Amygdala (tissue), 56 donors: Measurements from ENCODE around the gene EFNA5.
"Not testable (repeated sequence)": the region's sequence is repeated elsewhere in the genome, so short reads cannot be mapped to it uniquely, and the experiment has no call there.

Source experiments
- DNase-seq, 56 donors: peaks; one replicate each; lab custom pipeline; 2025; lab: John Stamatoyannopoulos, UW

EFNA5 gene

DNA sequence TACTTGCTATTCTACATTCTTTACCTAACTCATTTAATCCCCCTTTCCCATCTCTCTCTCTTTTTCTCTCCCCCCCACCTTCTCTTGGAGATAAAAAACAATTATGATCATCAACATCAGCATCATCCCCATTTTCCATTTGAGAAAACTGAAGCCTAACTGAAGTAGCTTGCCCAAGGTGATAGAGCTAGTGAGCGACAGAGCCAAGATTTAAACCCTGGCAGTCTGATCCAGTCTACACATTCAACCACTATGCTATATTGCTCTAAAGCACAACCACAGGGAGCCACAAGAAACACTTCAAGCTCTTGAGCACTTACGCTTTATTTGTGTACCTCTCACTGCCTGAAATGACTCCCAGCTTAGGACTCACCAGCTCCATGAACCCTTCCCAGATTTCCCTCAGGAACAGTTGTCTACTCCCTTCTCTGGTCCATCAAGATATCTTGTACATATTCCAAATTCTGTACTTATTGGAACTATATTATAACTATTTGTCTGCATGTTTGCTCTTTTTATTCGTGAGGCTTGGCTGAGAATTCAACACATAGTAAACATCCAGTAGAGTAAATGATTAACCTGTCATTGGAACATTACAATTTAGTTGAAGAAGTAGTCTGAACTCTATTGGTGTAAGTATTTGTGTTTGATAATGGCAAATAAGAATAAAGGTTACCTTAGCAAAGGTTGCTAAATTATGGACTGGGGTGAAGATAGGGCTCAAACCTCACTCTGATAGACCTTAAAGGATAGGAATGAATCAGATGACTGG is 164.8 kb downstream of the EFNA5 start:
- no peak for DNase-seq

DNA sequence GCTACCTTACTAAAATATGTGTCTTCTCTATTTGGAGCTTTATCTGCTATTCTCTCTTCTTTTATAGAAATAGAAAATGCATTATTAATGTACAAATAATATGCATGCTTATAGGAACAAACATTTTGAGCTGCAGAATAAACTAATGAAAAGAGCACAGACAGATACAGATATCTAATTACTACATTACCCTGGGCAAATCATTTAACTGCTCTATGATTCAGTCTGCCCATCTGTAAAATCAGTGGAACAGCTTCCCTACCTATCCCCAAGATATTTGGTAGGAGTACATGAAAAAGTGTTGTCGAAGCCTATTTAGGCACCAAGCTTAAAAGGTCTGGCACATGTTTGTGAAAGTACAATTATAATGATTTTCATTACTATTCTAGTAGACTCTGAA is 166.3 kb downstream of the EFNA5 start:
- no peak for DNase-seq

DNA sequence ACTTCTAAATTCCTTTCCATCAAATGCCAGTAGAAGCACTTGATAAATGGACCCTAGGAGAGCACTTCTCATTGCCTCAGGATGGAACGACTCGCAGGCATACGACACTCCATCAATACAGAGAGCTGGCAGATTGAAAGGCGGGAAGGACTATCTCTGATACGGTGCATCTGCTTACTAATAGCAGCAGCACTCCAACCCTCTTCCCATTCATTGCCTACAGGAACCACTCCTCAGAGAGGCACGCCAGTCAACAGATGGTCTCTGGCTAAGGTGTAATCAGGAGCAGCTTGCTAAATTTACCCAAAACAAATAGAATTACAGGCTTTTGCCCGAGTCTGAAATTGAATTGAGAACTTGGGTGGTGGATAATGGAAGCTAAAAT is 168.1 kb downstream of the EFNA5 start:
- no peak for DNase-seq

DNA sequence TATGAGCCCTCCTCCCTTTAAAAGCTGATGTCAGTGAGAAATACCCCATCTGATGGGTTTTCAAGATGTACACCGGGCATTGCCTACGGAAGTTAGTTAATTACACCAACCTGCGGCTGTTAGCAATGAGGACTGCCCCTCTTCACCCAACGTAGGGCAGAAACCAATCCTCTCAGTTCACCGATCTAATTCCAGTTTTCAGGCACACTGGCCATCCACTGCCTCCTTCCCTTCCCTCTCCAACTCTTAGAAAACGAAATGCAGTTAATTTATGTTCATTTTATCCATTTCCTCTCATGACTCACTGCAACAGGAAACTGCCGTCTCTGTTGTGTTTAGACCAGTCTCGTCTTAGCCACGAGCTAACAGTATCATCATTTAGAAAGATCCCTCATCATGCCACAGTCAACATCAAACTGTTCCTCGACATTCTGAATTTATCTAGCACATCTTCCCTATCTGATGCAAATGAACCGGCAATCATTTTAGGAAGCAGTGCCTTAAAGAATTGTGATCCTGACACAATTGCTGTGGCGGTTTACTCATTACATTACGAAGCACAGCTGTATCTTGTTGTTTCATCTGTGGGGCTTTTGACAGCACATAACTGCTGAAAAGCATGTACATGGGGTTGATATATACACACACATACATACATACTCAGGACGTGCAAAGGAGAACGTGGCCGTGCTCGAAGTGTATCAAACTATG is 168.6 kb downstream of the EFNA5 start:
- DNase-seq = no peak

DNA sequence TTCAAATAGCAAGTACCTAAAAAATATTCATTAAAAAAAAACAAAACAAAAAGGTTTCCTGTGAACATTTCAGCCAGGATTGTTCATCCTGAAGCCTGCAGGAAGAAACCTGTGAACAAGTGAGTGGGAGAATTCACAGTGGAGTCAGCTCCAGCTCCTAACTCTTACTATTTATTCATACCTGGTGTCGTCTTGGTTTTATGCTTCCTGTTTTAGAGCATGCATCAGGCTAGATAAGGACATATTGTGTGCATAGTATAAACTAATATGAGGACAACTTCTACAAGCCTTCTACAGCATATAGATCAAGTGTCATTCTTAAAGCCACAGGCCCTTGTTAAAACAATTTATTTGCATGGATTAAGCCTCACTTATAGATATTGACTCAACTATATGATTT is 169.9 kb downstream of the EFNA5 start:
- no peak for DNase-seq

DNA sequence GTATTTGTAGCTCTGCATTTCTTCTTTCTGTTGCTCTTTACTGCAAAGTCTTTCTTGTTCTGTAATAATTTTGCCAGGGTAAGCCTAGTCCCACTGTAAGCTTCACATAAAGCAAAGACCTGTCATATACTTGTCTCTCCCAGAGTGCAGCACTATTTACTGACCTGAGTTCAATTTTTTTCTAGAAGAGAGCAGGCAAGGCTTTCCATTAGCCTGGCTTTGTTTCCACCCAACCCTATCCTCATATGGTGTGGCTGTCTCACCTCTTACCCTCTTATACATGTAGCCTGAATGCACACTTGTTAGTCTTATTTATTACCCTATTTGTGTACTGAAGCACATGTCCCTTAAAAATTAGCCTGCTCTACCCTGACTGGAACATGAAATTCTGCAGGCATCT is 170.4 kb downstream of the EFNA5 start:
- DNase-seq = no peak

DNA sequence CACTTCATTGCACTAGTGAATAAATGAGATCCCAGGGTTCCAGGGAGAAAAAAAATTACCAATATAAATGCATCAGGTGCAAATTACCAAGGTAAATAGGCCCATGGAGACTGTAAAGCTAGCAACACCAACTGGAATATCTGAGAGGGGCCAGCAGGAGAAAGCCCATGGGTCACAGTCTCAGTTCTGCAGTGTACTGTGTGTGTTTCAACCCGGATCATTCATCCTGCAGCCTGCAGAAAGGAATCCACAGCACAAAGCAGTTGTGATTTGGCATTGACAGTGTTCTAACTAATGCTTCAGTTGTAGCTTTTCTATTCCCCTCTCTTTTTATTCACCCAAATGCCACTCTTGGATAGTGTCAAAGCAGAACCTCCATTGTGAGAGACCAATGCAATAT is 171.0 kb downstream of the EFNA5 start:
- DNase-seq = no peak

DNA sequence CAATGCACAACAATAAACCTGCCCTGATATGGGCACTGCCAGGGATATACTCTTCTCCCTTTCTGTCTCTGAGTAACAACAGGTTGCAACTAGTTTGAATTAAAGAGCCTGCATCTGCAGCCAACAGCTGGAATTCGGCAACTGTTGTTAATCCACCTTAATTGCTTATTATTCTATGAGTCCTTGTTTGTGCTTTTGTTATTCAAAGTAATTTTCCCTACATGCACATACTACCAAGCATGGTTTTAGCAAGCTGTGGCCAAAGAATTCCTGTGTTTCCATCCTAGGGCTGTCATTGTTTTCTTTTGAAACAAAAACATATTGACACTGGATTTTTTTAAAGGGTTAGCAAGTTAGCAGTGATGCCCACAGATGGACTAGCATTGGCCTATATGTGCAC is 171.5 kb downstream of the EFNA5 start:
- DNase-seq = no peak

DNA sequence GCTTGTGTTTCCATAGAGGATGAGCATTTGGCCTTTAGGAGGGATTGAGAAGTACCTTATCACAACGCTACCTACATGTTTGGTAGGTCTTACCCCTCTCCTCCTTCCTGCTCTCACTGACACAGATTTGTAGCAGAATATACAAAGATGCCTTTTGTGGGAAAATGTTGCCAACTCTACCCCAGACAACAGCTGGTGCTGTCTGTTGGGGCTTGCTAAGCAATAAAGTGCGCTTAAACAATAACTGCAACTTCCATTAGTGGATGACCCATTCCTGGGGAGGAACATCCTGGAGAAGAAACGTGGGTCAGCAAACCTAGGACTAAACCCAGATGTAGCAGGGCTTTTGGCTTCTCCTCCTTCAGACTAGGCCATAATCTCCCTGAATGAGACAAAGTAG is 174.3 kb downstream of the EFNA5 start:
- DNase-seq = no peak

DNA sequence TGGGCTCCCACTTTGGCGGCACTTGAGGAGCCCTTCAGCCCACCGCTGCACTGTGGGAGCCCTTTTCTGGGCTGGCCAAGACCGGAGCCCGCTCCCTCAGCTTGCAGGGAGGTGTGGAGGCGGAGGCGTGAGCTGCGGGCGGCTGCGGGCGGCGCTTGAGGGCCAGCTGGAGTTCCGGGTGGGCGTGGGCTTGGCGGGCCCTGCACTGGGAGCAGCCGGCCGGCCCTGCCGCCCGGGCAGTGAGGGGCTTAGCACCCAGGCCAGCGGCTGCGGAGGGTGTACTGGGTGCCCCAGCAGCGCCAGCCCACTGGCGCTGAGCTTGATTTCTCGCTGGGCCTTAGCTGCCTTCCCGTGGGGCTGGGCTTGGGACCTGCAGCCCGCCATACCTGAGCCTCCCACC is 176.6 kb downstream of the EFNA5 start:
- DNase-seq = not testable (repeated sequence)

DNA sequence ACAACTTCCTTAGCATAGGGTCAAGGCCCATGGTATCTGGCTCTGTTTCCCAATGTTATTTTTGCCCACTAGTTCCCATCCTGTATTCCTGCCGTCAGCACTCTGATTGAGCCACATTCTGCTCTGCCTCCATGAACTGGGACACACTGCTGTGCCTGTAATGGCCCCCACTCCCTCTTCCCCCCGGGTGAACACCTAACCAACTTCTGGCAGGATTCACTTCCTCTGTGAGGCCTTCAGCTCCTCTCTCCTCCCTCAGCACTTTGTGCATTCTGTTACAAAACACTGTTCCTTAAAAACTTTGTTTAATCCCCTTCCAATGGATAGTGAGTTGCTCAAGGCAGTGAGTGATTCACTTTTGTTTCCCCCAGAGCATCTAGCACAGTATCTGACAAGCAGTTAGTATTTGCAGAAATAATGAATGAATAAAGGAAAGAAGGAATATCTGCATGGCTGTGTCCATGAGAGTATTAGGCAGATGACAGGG is 183.6 kb downstream of the EFNA5 start:
- DNase-seq = no peak

DNA sequence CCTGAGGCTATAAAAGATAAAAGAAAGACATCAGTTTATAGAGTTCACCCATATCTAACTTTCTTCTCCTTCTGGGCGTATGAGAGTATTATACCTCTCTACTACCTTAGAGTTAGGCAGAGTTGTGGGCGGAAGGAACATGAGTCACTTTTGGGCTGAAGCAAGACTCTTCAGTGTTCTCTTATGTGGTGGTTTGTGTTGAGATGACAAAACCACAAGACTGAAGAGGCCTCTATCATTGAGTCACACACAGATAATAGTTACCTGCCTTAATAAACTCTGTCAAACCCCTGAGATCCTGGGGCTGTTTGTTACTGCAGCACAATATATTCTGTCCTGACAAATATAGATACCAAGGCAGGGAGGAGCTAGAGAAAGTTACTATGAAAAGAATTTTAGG is 184.2 kb downstream of the EFNA5 start:
- no peak for DNase-seq

DNA sequence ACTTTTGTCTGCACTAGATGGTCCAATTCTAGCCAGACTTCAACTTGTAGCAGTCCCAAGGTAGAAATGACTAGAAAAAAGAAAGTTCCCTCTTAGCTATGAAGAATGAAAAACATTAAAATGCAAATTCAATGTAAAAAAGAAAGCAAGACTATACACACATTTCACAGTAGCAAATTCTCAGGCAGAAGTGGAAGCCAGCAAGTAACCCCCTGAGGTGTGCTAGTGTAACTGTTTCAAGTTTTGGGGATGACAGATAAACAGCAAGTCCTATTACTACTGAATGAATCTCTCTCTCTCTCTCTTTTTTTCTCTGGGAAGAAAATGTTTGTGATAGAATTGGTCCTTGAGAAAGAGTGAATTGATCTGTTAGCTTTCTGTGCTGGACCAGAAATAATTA is 185.6 kb downstream of the EFNA5 start:
- no peak for DNase-seq

DNA sequence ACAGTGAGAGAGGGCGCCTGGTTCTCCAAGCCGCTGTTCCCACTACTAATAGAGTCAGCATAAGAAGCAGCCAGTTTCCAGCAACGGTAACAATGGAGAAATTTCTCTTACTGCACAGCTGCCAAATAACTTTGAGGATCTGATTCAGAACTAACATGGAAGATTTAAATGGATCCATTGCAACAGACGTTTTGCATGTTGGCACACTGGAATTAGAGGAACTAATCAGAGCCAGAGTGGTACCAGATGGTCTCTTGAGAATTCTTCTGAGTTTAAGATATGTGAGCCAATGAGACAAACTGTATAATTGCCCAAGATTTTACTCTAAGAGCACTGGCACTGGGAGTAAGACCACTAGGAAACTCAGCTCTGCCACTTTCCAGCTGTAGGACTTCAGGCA is 186.5 kb downstream of the EFNA5 start:
- DNase-seq = no peak

DNA sequence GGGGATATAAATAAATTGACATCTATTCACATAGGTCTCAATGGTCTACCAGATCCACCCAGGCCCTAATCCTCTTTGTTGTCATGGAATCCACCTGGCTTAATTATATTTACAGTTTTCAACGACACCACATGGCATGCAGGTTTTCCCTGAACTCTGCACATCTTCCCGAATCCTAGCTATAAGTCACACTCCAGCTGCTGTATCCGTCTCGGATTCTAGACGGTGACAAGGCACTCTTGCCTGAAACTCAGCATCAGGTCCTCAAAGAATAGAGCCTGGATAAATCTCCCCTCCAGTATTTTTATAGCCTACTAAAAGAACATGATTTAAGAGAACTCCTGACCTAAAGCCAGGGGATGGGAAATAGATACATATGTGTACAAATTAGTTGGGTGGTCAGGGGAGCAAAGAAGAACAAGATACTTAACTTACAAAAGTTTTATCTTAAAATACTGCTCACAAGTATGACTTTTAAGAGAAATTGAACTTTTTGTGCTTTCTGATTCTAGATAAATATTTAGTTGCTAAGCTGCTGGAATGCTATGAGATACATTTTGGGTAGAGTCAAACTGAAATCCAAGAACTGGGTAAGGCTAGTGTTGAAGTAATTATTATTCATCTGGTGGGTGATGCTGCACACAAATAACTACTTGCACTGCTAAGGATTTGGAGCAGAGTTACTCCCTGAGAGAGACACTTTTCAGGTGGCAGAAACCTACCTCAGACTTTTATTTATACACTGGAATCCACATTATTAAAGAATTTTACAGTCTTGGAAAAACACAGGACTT is 187.3 kb downstream of the EFNA5 start:
- DNase-seq = no peak

DNA sequence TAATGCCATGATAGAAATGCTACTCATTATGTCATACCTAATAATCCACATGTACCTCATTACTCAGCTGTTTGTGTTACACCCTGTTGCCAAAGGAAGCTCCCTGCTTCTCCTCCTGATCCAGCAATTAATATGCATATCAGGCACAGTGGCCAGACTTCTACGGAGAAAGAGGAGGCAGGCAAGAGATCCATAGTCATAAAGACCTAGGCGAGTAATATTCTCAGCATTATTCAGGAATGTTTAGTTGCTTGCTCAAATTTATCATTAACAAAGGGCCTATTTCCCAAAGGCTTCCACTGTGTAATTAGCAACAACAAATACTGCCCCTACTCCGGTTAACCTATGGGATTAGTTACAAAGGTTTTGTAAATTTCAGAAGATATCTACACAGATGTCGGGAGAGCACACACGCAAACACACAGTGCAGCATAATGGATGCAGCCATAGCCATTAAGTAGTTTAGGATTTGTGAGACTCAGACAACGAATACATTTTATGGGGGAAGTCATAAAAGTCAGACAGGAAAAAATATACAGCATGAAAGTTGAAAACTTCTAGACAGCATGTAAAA is 192.6 kb downstream of the EFNA5 start:
- no peak for DNase-seq

DNA sequence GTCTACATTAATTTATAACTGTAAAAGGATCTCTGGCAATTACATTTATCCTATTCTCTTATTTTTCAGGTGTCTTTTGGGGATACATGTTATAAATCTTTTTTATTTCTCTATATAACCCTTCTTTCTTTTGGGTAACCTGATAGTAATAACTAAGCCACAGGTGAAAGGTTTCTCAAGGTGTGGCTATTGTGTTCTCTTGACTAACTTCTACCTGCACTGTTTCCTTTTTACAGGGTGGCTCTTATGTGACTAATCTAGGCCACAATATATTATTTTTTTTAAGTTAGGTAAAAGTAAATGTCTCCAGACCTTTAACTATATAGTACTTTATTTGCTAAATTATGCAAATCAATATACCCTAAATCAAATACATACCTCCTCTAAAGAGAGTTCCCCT is 193.2 kb downstream of the EFNA5 start:
- DNase-seq = no peak

DNA sequence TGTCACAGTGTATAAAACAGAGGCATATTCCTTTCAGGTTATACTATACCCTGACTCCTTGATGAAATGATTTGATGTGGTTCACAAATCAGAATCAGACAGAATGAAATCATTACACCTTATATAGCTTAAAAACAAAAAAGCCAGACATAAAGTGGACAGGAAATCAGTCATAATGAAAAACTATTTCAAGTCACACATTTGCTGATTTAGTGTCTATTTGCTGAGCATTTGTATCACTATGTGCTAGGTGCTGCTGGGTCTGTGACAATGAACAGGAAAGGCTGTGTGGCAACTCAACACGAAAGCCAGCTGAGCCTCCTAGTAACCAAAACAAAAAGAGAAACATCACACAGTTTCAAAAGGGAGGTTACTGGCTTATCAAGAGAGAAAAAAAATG is 194.0 kb downstream of the EFNA5 start:
- DNase-seq = no peak

DNA sequence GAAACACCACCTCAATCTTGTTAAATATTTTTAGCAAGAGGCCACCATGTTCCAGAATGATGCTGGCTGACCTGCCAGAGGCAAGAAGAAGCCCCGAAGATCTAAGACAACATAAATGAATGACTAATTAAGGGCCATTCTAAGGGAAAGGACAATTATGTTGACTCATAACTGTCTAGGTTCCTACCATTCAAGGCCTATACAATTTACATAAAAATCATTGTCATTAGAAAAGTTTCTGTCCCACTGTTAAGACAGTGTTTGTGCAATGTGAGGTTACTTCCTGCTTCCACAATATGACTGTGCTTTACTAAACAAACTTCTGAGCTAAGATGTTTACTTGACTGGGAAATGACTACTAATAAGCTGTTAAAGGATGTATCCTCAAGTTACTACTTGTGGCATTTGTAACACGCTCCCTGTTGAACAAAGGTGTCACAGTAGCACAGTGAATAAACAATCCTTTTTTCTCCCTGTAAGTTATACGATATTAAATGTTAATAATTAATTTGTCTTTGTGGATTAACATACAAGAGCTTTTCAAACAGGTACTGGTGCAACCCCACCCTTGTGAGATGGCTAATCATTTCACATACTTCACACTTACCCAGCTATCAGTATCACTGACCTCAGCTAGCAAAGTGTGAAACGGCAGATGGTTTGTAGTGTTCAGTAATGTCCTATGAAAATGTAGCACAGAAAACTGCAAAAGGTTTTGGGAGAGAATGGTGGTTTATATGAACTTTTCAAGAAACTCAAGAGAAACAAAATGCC is 195.8 kb downstream of the EFNA5 start:
- DNase-seq = no peak

DNA sequence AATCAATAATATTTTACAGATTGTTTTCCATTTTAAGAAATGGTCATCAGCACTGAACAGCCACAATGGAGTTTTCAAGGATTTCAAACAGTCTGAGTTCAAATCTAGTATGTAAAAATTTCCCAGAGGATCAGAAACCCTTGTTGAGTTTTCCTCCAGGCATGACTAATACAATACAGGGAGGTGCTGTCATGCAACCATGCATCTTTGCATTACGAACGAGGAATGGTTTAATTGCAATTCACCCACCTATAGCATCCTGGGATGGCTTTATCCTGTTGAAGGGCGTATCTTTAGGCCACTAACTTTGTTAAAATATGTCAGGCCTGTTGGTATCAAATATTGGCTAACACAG is 196.4 kb downstream of the EFNA5 start:
- DNase-seq = no peak
